HEK293 (cell line): ENCODE data around the gene CECR2.

Source experiments
- CTCF ChIA-PET: fragments of 350-600 bp; formaldehyde crosslinking; extraction: SDS; loops from one replicate; lab custom pipeline; 2021; ENCODE audit warnings: antibody characterized with exemption; lab: Yijun Ruan, JAX
- POLR2A ChIA-PET: fragments of 300-600 bp; formaldehyde crosslinking; extraction: SDS; loops from one replicate; lab custom pipeline; 2020; ENCODE audit warnings: antibody characterized with exemption, inconsistent platforms; lab: Yijun Ruan, JAX
- H3K27ac ChIP-seq: fragments of 200-500 bp; sonication (Bioruptor generic); 2 replicates; pipeline ENCODE4 v1.5.1; 2014; ENCODE audit warnings: low read depth, low read length, control low read depth, inconsistent platforms; ENCODE audit errors: extremely low read depth
- H3K36me3 ChIP-seq, 2 experiments: fragments of 200-500 bp in 1 of 2; sonication (Bioruptor generic) in 1 of 2; 1 replicate in 1 of 2; 2 replicates in 1 of 2; pipeline ENCODE4 v1.5.1; 2014 to 2017; ENCODE audit warnings: inconsistent platforms in 2 of 2, low read length in 2 of 2; ENCODE audit not compliant: control insufficient read depth in 2 of 2, insufficient read depth in 1 of 2
- H3K4me1 ChIP-seq: fragments of 200-500 bp; sonication (Bioruptor generic); 2 replicates; pipeline ENCODE4 v1.5.1; 2014; ENCODE audit warnings: mild to moderate bottlenecking, low read length, inconsistent platforms; ENCODE audit not compliant: control insufficient read depth, insufficient read depth
- H3K4me3 ChIP-seq: 2 replicates; pipeline ENCODE4 v1.5.1; 2011; ENCODE audit warnings: low read depth, mild to moderate bottlenecking, control low read depth, low read length, moderate library complexity
- H3K9me3 ChIP-seq: fragments of 200-500 bp; sonication (Bioruptor generic); 2 replicates; pipeline ENCODE4 v1.5.1; 2014; ENCODE audit warnings: low read depth, low read length, inconsistent platforms; ENCODE audit not compliant: control insufficient read depth, insufficient read depth
- ATF2 ChIP-seq: fragments of 450-650 bp; formaldehyde crosslinking; IDR thresholded peaks from 2 replicates; pipeline ENCODE4 v1.5.1; 2016; ENCODE audit warnings: missing biosample characterization, missing genetic modification characterization, low read depth
- BCL11B ChIP-seq: fragments of 450-650 bp; formaldehyde crosslinking; IDR thresholded peaks from 2 replicates; pipeline ENCODE4 v1.5.1; 2016; ENCODE audit warnings: low read depth, missing biosample characterization, missing genetic modification characterization
- GLIS2 ChIP-seq: fragments of 450-650 bp; formaldehyde crosslinking; IDR thresholded peaks from 2 replicates; pipeline ENCODE4 v1.5.1; 2016; ENCODE audit warnings: missing biosample characterization, missing genetic modification characterization
- KLF1 ChIP-seq: fragments of 450-650 bp; formaldehyde crosslinking; IDR thresholded peaks from 2 replicates; pipeline ENCODE4 v1.5.1; 2016; ENCODE audit warnings: missing biosample characterization, missing genetic modification characterization
- KLF17 ChIP-seq: fragments of 450-650 bp; formaldehyde crosslinking; IDR thresholded peaks from 2 replicates; pipeline ENCODE4 v1.5.1; 2016; ENCODE audit warnings: missing biosample characterization, missing genetic modification characterization
- PATZ1 ChIP-seq: fragments of 450-650 bp; formaldehyde crosslinking; IDR thresholded peaks from 2 replicates; pipeline ENCODE4 v1.5.1; 2016; ENCODE audit warnings: missing biosample characterization, missing genetic modification characterization
- PBX3 ChIP-seq: sonication (generic); formaldehyde crosslinking; IDR thresholded peaks from 2 replicates; pipeline ENCODE4 v1.8.1; 2022; ENCODE audit warnings: mild to moderate bottlenecking, moderate library complexity, missing genetic modification reagents
- REST ChIP-seq: fragments of 450-650 bp; formaldehyde crosslinking; IDR thresholded peaks from 2 replicates; pipeline ENCODE4 v1.5.1; 2016; ENCODE audit warnings: missing biosample characterization, missing genetic modification characterization
- SP2 ChIP-seq: fragments of 450-650 bp; formaldehyde crosslinking; IDR thresholded peaks from 2 replicates; pipeline ENCODE4 v1.5.1; 2016; ENCODE audit warnings: missing biosample characterization, missing genetic modification characterization
- SP7 ChIP-seq: fragments of 450-650 bp; formaldehyde crosslinking; IDR thresholded peaks from 2 replicates; pipeline ENCODE4 v1.5.1; 2016; ENCODE audit warnings: missing biosample characterization, missing genetic modification characterization
- YY2 ChIP-seq: fragments of 450-650 bp; formaldehyde crosslinking; IDR thresholded peaks from 2 replicates; pipeline ENCODE4 v1.5.1; 2016; ENCODE audit warnings: missing biosample characterization, missing genetic modification characterization
- ZBTB17 ChIP-seq: fragments of 450-650 bp; formaldehyde crosslinking; IDR thresholded peaks from 2 replicates; pipeline ENCODE4 v1.5.1; 2016; ENCODE audit warnings: missing biosample characterization, missing genetic modification characterization
- ZBTB20 ChIP-seq: fragments of 450-650 bp; formaldehyde crosslinking; IDR thresholded peaks from 2 replicates; pipeline ENCODE4 v1.5.1; 2016; ENCODE audit warnings: missing biosample characterization, missing genetic modification characterization
- ZBTB21 ChIP-seq: fragments of 450-650 bp; formaldehyde crosslinking; IDR thresholded peaks from 2 replicates; pipeline ENCODE4 v1.5.1; 2017; ENCODE audit warnings: missing biosample characterization, missing genetic modification characterization
- ZBTB44 ChIP-seq: fragments of 450-650 bp; IDR thresholded peaks from 2 replicates; pipeline ENCODE4 v1.5.1; 2018; ENCODE audit warnings: missing biosample characterization, mild to moderate bottlenecking, missing genetic modification characterization
- ZIC2 ChIP-seq: fragments of 450-650 bp; formaldehyde crosslinking; IDR thresholded peaks from 2 replicates; pipeline ENCODE4 v1.5.1; 2016; ENCODE audit warnings: missing biosample characterization, missing genetic modification characterization
- ZNF157 ChIP-seq: fragments of 450-650 bp; formaldehyde crosslinking; IDR thresholded peaks from 2 replicates; pipeline ENCODE4 v1.5.1; 2016; ENCODE audit warnings: missing biosample characterization, missing genetic modification characterization
- ZNF274 ChIP-seq, 2 experiments: fragments of 200-500 bp in 1 of 2; fragments of 450-650 bp in 1 of 2; sonication (Bioruptor generic) in 1 of 2; formaldehyde crosslinking in 1 of 2; IDR thresholded peaks; 2 replicates each; pipeline versions ENCODE4 v1.5.1 to v1.6.1; 2014 to 2016; ENCODE audit warnings: borderline replicate concordance in 1 of 2, inconsistent platforms in 1 of 2, low read length in 1 of 2, missing biosample characterization in 1 of 2, missing genetic modification characterization in 1 of 2
- ZNF324 ChIP-seq: fragments of 450-650 bp; formaldehyde crosslinking; IDR thresholded peaks from 2 replicates; pipeline ENCODE4 v1.5.1; 2016; ENCODE audit warnings: missing biosample characterization, missing genetic modification characterization
- ZNF335 ChIP-seq: fragments of 450-650 bp; formaldehyde crosslinking; conservative IDR thresholded peaks from 2 replicates; pipeline ENCODE4 v1.5.1; 2016; ENCODE audit warnings: missing biosample characterization, missing genetic modification characterization
- ZNF394 ChIP-seq: fragments of 450-650 bp; formaldehyde crosslinking; IDR thresholded peaks from 2 replicates; pipeline ENCODE4 v1.5.1; 2016; ENCODE audit warnings: missing biosample characterization, missing genetic modification characterization, mild to moderate bottlenecking, moderate library complexity, borderline replicate concordance
- ZNF529 ChIP-seq: fragments of 450-650 bp; formaldehyde crosslinking; IDR thresholded peaks from 2 replicates; pipeline ENCODE4 v1.5.1; 2017; ENCODE audit warnings: missing genetic modification characterization, missing biosample characterization; ENCODE audit not compliant: insufficient replicate concordance
- ZNF623 ChIP-seq: fragments of 450-650 bp; formaldehyde crosslinking; IDR thresholded peaks from 2 replicates; pipeline ENCODE4 v1.5.1; 2016; ENCODE audit warnings: missing biosample characterization, missing genetic modification characterization
- ZNF629 ChIP-seq: fragments of 450-650 bp; formaldehyde crosslinking; IDR thresholded peaks from 2 replicates; pipeline ENCODE4 v1.5.1; 2017; ENCODE audit warnings: missing biosample characterization, missing genetic modification characterization
- ZNF664 ChIP-seq: fragments of 450-650 bp; formaldehyde crosslinking; IDR thresholded peaks from 2 replicates; pipeline ENCODE4 v1.5.1; 2016; ENCODE audit warnings: missing biosample characterization, missing genetic modification characterization
- ZNF76 ChIP-seq: fragments of 450-650 bp; formaldehyde crosslinking; IDR thresholded peaks from 2 replicates; pipeline ENCODE4; 2016; ENCODE audit warnings: low read depth, missing biosample characterization, missing genetic modification characterization, borderline replicate concordance

Gene CECR2

GRCh38 chr22:17477391-17477833 is 108.2 kb downstream of the CECR2 start:
- Histone ChIP-seq H3K4me3 (no peak overlapping the region), H3K27ac (peak overlapping the region; percentile 54), H3K4me1 (peaks cover 17% of the 10 kb centered on the region), H3K36me3 (no peaks in the 10 kb centered on the region; a peak in 1 of 3 replicates), H3K9me3 (no peaks in the 10 kb centered on the region)
- ChIA-PET POLR2A (interaction anchor here (0.7 kb wide), 1 partner anchor 92 kb away, joined by 4 read pairs; no protein-coding TSS in a partner anchor), CTCF (interaction anchor here (0.6 to 1.4 kb wide), 2 partner anchors 306 to 469 kb away, joined by 3 read pairs; no protein-coding TSS in a partner anchor)
- TF ChIP-seq ZNF324 (tag by site-specific recombination) = no peak
- no peak for TF ChIP-seq ZNF529 (tag by site-specific recombination)
- no peak for TF ChIP-seq YY2 (tag by site-specific recombination)
- no peak for TF ChIP-seq ZNF274 (IDR thresholded peaks at IDR 0.05; ENCODE audit: low read length)
- TF ChIP-seq ZNF274 (tag by site-specific recombination; IDR thresholded peaks at IDR 0.05; ENCODE audit: borderline replicate concordance) = no peak
- TF ChIP-seq SP7 (tag by site-specific recombination) = peak; percentile 83
- peak; percentile 88 for TF ChIP-seq ZBTB21
- peak; percentile 64 for TF ChIP-seq SP2 (tag by site-specific recombination)
- no peak for TF ChIP-seq REST (tag by site-specific recombination)
- no peak for TF ChIP-seq BCL11B (tag by site-specific recombination)
- no peak for TF ChIP-seq ZNF157 (tag by site-specific recombination)
- TF ChIP-seq ZNF623 (tag by site-specific recombination) = no peak
- TF ChIP-seq ZNF76 (tag by site-specific recombination) = peak; percentile 22; the same call in 1 of the 2 replicates
- TF ChIP-seq ZNF629 = peak; percentile 85
- no peak for TF ChIP-seq KLF1 (tag by site-specific recombination)
- TF ChIP-seq ZNF664 = no peak
- no peak for TF ChIP-seq ZNF394 (tag by site-specific recombination)
- no peak; the same call in 1 of the 2 replicates for TF ChIP-seq PATZ1
- TF ChIP-seq ZIC2 = no peak
- peak; percentile 49 for TF ChIP-seq ZNF335 (tag by site-specific recombination)
- TF ChIP-seq ZBTB17 (tag by site-specific recombination) = peak; percentile 86
- TF ChIP-seq KLF17 = no peak
- peak; percentile 47; the same call in 1 of the 2 replicates for TF ChIP-seq ATF2 (tag by site-specific recombination)
- no peak for TF ChIP-seq ZBTB44 (tag by site-specific recombination)
- TF ChIP-seq PBX3 (CRISPR knock-in tag) = no peak
- TF ChIP-seq ZBTB20 (tag by site-specific recombination) = peak; percentile 25
- no peak for TF ChIP-seq GLIS2
